ENCODE measurements around the gene FCF1.

Gene FCF1

DNA sequence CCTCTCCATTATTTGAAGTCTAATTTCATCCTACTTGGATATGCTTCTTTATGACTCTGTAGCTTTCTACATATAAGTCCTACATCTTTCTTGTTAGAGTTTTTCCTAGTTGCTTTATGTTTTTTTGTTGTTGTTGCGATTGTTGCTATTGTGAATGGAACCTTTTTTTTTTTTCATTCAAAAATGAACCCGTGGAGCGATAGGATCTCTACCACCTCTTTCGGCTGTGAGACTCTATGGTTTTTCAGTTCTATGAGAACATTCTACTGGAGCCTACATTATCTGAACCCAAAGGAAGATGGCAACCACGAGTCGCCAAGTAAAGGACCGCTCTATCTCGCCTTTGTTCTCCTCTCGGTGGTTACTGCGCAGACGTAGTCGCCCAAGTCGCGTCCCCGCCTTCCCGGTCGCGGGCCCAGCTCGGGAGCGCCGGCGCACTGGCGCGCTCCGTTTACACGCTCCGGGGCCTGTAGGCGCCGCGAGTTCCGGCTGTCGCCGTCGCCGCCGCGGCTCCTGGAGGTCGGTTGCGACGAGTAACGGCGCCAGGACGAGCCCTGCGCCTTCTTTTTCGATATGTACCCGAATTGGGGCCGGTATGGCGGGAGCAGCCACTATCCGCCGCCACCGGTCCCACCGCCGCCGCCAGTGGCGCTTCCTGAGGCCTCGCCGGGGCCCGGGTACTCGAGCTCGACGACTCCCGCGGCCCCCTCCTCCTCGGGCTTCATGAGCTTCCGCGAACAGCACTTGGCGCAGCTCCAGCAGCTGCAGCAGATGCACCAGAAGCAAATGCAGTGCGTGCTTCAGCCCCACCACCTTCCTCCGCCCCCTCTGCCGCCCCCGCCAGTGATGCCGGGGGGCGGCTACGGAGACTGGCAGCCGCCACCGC, 50.2 kb downstream of the FCF1 start, which contains the start of gene YLPM1:
TSS of gene YLPM1 (plus strand) at position 400 of the 886 bp plus-strand sequence. CDS start at position 574, 174 bp downstream.
- peak within 1 kb of the TSS; percentile 81 for H3K27ac ChIP-seq
- no peak for TF ChIP-seq ZFX (IDR thresholded peaks at IDR 0.05; ENCODE audit: borderline replicate concordance)
- TF ChIP-seq, protein P1, sequence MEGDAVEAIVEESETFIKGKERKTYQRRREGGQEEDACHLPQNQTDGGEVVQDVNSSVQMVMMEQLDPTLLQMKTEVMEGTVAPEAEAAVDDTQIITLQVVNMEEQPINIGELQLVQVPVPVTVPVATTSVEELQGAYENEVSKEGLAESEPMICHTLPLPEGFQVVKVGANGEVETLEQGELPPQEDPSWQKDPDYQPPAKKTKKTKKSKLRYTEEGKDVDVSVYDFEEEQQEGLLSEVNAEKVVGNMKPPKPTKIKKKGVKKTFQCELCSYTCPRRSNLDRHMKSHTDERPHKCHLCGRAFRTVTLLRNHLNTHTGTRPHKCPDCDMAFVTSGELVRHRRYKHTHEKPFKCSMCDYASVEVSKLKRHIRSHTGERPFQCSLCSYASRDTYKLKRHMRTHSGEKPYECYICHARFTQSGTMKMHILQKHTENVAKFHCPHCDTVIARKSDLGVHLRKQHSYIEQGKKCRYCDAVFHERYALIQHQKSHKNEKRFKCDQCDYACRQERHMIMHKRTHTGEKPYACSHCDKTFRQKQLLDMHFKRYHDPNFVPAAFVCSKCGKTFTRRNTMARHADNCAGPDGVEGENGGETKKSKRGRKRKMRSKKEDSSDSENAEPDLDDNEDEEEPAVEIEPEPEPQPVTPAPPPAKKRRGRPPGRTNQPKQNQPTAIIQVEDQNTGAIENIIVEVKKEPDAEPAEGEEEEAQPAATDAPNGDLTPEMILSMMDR (IDR thresholded peaks at IDR 0.05) = peak; percentile 85

DNA sequence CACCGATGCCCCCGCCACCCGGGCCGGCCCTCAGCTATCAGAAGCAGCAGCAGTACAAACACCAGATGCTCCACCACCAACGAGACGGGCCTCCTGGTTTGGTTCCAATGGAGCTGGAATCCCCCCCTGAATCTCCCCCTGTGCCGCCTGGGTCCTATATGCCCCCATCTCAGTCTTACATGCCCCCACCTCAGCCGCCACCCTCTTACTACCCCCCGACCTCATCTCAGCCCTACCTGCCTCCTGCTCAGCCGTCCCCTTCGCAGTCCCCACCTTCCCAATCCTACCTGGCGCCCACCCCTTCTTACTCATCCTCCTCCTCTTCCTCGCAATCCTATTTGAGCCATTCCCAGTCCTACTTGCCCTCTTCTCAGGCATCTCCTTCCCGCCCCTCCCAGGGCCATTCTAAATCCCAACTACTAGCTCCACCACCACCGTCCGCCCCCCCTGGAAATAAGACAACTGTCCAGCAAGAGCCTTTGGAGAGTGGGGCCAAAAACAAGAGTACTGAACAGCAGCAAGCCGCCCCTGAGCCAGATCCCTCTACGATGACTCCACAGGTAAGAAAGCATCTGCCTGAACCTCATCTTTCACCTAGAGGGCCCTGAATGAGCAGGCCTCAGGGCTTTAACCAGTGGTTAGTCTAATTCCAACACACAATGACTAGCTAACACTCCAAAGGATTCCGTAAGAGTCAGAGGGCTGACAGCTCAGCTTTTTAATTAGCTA, 51.0 kb downstream of the FCF1 start:
- H3K27ac ChIP-seq = peak overlapping the region; percentile 81
- TF ChIP-seq, protein P1 (IDR thresholded peaks at IDR 0.05) = no peak
- no peak for TF ChIP-seq ZFX (IDR thresholded peaks at IDR 0.05; ENCODE audit: borderline replicate concordance)

DNA sequence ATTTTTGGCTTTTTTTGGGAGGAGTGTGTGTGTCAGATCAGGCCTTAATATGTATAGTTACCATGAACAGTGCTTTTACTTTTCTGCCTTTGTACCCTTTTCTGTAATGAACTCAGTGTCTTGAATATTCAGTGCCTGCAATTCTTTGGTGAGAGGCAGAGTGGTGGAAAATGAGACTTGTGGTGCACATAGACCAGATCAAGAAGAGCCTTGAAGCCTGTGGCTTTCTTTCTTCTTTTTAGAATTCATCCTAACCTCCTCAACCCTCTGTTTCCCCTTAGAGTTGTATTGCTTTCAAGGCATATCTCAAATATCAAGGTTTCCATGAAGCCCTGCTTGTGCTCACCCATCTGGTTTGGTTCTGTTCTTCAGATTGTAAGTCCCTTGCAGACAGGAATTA, 52.8 kb downstream of the FCF1 start:
- no peak overlapping the region for H3K27ac ChIP-seq
- no peak for TF ChIP-seq ZFX (IDR thresholded peaks at IDR 0.05; ENCODE audit: borderline replicate concordance)
- TF ChIP-seq, protein P1 (IDR thresholded peaks at IDR 0.05) = no peak

DNA sequence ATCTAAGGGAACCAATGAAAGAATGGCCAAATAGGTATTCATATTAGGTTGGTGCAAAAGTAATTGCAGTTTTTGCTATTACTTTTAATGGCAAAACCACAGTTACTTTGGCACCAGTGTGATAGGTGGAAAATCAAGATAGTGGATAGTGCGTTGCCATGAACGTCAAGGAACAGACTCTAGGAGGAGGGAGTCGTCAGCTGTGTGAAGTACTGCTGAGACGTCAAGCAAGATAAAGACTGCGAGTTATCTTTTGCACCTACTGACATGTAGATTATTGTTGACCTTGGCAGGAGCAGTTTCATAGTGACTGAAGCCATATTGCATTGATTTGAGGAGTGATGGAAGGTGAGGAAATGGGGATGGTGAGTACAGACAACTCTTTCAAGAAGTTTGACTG, 58.5 kb downstream of the FCF1 start:
- H3K27ac ChIP-seq = no peak overlapping the region
- TF ChIP-seq, protein P1 (IDR thresholded peaks at IDR 0.05) = no peak
- TF ChIP-seq ZFX (IDR thresholded peaks at IDR 0.05; ENCODE audit: borderline replicate concordance) = no peak

DNA sequence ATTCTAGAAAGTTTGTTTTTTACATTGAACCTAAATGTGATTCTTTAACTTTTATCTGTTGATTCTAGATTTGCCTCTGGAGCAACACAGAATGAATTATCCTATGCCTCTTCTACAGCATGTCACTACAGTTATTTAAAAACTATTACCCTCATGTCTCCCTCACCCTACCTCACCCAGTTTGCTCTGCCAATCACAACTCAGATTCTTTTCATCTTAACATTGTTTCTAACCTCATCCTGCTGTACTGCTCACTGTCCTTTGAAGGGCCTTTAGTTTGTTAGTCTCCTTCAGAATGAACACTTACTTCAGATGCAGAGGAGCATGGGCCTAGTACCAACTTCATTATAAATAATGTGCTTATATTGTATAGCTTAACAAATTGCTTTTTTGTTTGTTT, 71.7 kb downstream of the FCF1 start:
- TF ChIP-seq, protein P1 (IDR thresholded peaks at IDR 0.05) = no peak
- no peak for TF ChIP-seq ZFX (IDR thresholded peaks at IDR 0.05; ENCODE audit: borderline replicate concordance)
- H3K27ac ChIP-seq = no peak overlapping the region

DNA sequence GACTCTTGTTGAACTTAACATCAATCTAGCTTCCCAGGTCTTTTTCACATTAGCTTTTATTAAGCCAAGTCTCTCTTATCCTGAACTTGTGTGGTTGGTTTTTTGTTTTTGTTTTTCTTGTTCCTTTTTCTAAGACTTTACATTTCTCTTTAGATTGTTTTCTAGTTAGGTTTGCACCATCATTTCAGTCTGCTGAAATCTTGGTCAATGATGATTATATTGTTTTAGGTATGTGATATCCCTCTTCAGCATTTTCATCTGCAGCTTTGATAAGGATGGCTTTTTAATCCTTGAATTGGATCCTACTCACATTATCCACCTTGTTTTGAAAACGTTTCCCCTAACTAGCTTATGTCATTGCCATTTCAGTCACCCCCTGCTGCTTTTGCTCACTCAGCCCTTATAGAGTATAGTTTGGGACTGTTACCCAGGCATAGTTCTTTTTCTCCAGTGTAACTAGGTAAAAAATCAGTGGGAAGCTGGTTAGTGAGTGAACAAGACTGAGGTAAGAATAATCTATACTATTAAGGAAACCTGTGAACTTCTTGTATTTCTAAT, 72.2 kb downstream of the FCF1 start:
- TF ChIP-seq, protein P1 (IDR thresholded peaks at IDR 0.05) = no peak
- no peak for TF ChIP-seq ZFX (IDR thresholded peaks at IDR 0.05; ENCODE audit: borderline replicate concordance)
- no peak overlapping the region for H3K27ac ChIP-seq

Measured in 22Rv1 (cell line).